HepG2 (cell line): Measurements from ENCODE around the gene RBM18. TPM values are rescaled to one million over a fixed set of nuclear protein-coding genes. Genes with fewer than 3 reads are reported as not detected.
A peak's percentile ranks its signal among the peaks of the same experiment; 100 is the strongest.

Experiments used
- ARID2 ChIP-seq: sonication (generic); formaldehyde crosslinking; IDR thresholded peaks from 2 replicates; pipeline ENCODE4 v1.8.1; 2022; ENCODE audit warnings: mild to moderate bottlenecking, missing genetic modification reagents, borderline replicate concordance
- ATF4 ChIP-seq, 2 experiments: fragments of 450-650 bp in 1 of 2; sonication (generic) in 1 of 2; formaldehyde crosslinking; IDR thresholded peaks; 2 replicates each; pipeline versions ENCODE4 v1.5.0 to v1.8.0; 2020 to 2022; ENCODE audit warnings: mild to moderate bottlenecking in 1 of 2, missing genetic modification reagents in 1 of 2
- CREB1 ChIP-seq, 2 experiments: fragments of 450-650 bp in 1 of 2; IDR thresholded peaks; 2 replicates each; pipeline ENCODE4 v1.6.1; 2016 to 2017; ENCODE audit warnings: control low read depth in 1 of 2, mild to moderate bottlenecking in 1 of 2, missing compliant biosample characterization in 1 of 2, missing genetic modification characterization in 1 of 2
- ERF ChIP-seq: IDR thresholded peaks from 2 replicates; pipeline ENCODE4 v1.6.1; 2018; ENCODE audit warnings: missing biosample characterization, missing genetic modification reagents
- HBP1 ChIP-seq: IDR thresholded peaks from 2 replicates; pipeline ENCODE4 v1.6.1; 2016; ENCODE audit warnings: low read depth, control low read depth
- HNF4A ChIP-seq: sonication (generic); formaldehyde crosslinking; IDR thresholded peaks from 2 replicates; pipeline ENCODE4 v1.4.0; 2020; ENCODE audit warnings: missing genetic modification reagents
- KAT2B ChIP-seq: fragments of 150-350 bp; IDR thresholded peaks from 2 replicates; pipeline ENCODE4 v1.6.1; 2014; ENCODE audit warnings: low read depth, low read length, borderline replicate concordance
- MED1 ChIP-seq: sonication (generic); formaldehyde crosslinking; IDR thresholded peaks from 2 replicates; pipeline ENCODE4 v1.4.0; 2020; ENCODE audit warnings: missing genetic modification reagents
- NAIF1 ChIP-seq: sonication (generic); formaldehyde crosslinking; IDR thresholded peaks from 2 replicates; pipeline ENCODE4 v1.5.0; 2020; ENCODE audit warnings: mild to moderate bottlenecking, missing genetic modification reagents, borderline replicate concordance
- NFKBIZ ChIP-seq: IDR thresholded peaks from 2 replicates; pipeline ENCODE4 v1.6.1; 2018; ENCODE audit warnings: missing genetic modification reagents, missing compliant biosample characterization
- PPARG ChIP-seq: conservative IDR thresholded peaks from 2 replicates; pipeline ENCODE4 v1.6.1; 2016; ENCODE audit warnings: missing biosample characterization, missing genetic modification reagents
- RARG ChIP-seq: sonication (generic); formaldehyde crosslinking; IDR thresholded peaks from 2 replicates; pipeline ENCODE4 v1.4.0; 2020; ENCODE audit warnings: low read depth, mild to moderate bottlenecking, missing genetic modification reagents
- REXO4 ChIP-seq: sonication (generic); formaldehyde crosslinking; IDR thresholded peaks from 2 replicates; pipeline ENCODE4 v1.8.0; 2022; ENCODE audit warnings: missing genetic modification reagents, mild to moderate bottlenecking, borderline replicate concordance
- SIX1 ChIP-seq: sonication (generic); formaldehyde crosslinking; IDR thresholded peaks from 2 replicates; pipeline ENCODE4 v1.4.0; 2020; ENCODE audit warnings: missing genetic modification reagents, borderline replicate concordance
- SMYD3 ChIP-seq: sonication (generic); formaldehyde crosslinking; IDR thresholded peaks from 2 replicates; pipeline ENCODE4 v1.8.1; 2023; ENCODE audit warnings: mild to moderate bottlenecking, missing genetic modification reagents
- SOX5 ChIP-seq: IDR thresholded peaks from 2 replicates; pipeline ENCODE4 v1.6.1; 2016; ENCODE audit warnings: borderline replicate concordance
- TAF1 ChIP-seq: sonication (generic); formaldehyde crosslinking; IDR thresholded peaks from 2 replicates; pipeline ENCODE4 v1.4.0; 2020; ENCODE audit warnings: missing genetic modification reagents
- TCF7 ChIP-seq: sonication (generic); IDR thresholded peaks from 2 replicates; pipeline ENCODE4 v1.6.1; 2016; ENCODE audit warnings: antibody characterized with exemption, low read depth
- TFDP2 ChIP-seq: sonication (generic); formaldehyde crosslinking; IDR thresholded peaks from 2 replicates; pipeline ENCODE4 v1.4.0; 2020; ENCODE audit warnings: missing genetic modification reagents
- TOE1 ChIP-seq: sonication (generic); formaldehyde crosslinking; IDR thresholded peaks from 2 replicates; pipeline ENCODE4 v1.4.0; 2020; ENCODE audit warnings: mild to moderate bottlenecking, missing genetic modification reagents
- U2AF2 ChIP-seq: fragments of 200-400 bp; formaldehyde crosslinking; IDR thresholded peaks from 2 replicates; pipeline ENCODE4 v1.6.1; 2017; ENCODE audit warnings: low read depth, mild to moderate bottlenecking, low read length
- ZMYM4 ChIP-seq: sonication (generic); formaldehyde crosslinking; IDR thresholded peaks from 2 replicates; pipeline ENCODE4 v1.8.1; 2023; ENCODE audit warnings: mild to moderate bottlenecking, missing genetic modification reagents
- ZNF205 ChIP-seq: IDR thresholded peaks from 2 replicates; pipeline ENCODE4 v1.6.1; 2018; ENCODE audit warnings: missing biosample characterization, missing genetic modification reagents
- ZNF549 ChIP-seq: sonication (generic); formaldehyde crosslinking; IDR thresholded peaks from 2 replicates; pipeline ENCODE4 v1.5.0; 2020; ENCODE audit warnings: missing genetic modification reagents
- ZNF557 ChIP-seq: sonication (generic); formaldehyde crosslinking; IDR thresholded peaks from 2 replicates; pipeline ENCODE4 v1.4.0; 2020; ENCODE audit warnings: missing genetic modification reagents
- ZNF605 ChIP-seq: sonication (generic); formaldehyde crosslinking; IDR thresholded peaks from 2 replicates; pipeline ENCODE4 v1.8.0; 2022; ENCODE audit warnings: mild to moderate bottlenecking, missing genetic modification reagents
- ZNF639 ChIP-seq: conservative IDR thresholded peaks from 2 replicates; pipeline ENCODE4 v1.6.1; 2018; ENCODE audit warnings: missing genetic modification reagents
- ZNF674 ChIP-seq: sonication (generic); formaldehyde crosslinking; IDR thresholded peaks from 2 replicates; pipeline ENCODE4 v1.5.0; 2020; ENCODE audit warnings: low read depth, mild to moderate bottlenecking, missing genetic modification reagents
- ZNF75D ChIP-seq: sonication (generic); formaldehyde crosslinking; IDR thresholded peaks from 2 replicates; pipeline ENCODE4 v1.8.1; 2023; ENCODE audit warnings: missing genetic modification reagents, mild to moderate bottlenecking, borderline replicate concordance
- ZNF879 ChIP-seq: sonication (generic); formaldehyde crosslinking; IDR thresholded peaks from 2 replicates; pipeline ENCODE4 v1.8.1; 2023; ENCODE audit warnings: missing genetic modification reagents
- polyA plus RNA-seq, 8 experiments: library from polyadenylated mRNA; depleted of rRNA in 3 of 8; stranded (reverse) in 7 of 8; unstranded in 1 of 8; fragments of >200 nt; fragmentation: Illumina TruSeq in 4 of 8; extraction: Trizol in 4 of 8; gene quantifications; 2 replicates each; pipeline versions ENCODE4 v1.2.1 to v1.2.3, GENCODE V29; 2011 to 2016; ENCODE audit warnings: low read depth in 4 of 8, missing spikeins in 1 of 8, mixed read lengths in 1 of 8; ENCODE audit not compliant: insufficient read depth in 1 of 8
- total RNA-seq, 5 experiments: library from RNA; depleted of rRNA; stranded (reverse); fragments of >200 nt; fragmentation: Illumina TruSeq; extraction: Trizol; gene quantifications; 2 replicates each; pipeline ENCODE4 v1.2.3, GENCODE V29; 2016; ENCODE audit warnings: low read depth in 1 of 5

RBM18 gene
- total and polyA plus RNA-seq, 2 of the 13 experiments (the other 11 are each of a cell fraction or from before 2014, with no cell fraction given), result 12.6 to 16.6 TPM

GRCh38 chr9:122261469-122261881 lies 3.2 kb downstream of the RBM18 start (continued):
- TF ChIP-seq ZNF674 (no peak), ZNF639 (CRISPR knock-in tag) (no peak), KAT2B (no peak), NAIF1 (CRISPR knock-in tag) (no peak), HBP1 (no peak), TCF7 (peak; percentile 60), TOE1 (CRISPR knock-in tag) (no peak), SIX1 (CRISPR knock-in tag) (no peak), CREB1 (IDR thresholded peaks at IDR 0.05) (no peak), CREB1 (CRISPR knock-in tag; IDR thresholded peaks at IDR 0.05) (0 out of 2 replicates have a peak, but pooled peaks have one; percentile 50), ZNF557 (CRISPR knock-in tag) (no peak), TAF1 (no peak), ARID2 (CRISPR knock-in tag) (no peak), TFDP2 (no peak), ZNF549 (CRISPR knock-in tag) (no peak), ZNF205 (no peak), ATF4 (CRISPR knock-in tag; IDR thresholded peaks at IDR 0.05) (no peak), ZNF605 (CRISPR knock-in tag) (no peak), U2AF2 (no peak), ZMYM4 (CRISPR knock-in tag) (peak; percentile 42; the same call in 1 of the 2 replicates), ERF (CRISPR knock-in tag) (0 out of 2 replicates have a peak, but pooled peaks have one; percentile 21), SOX5 (peak; percentile 60; the same call in 1 of the 2 replicates), MED1 (CRISPR knock-in tag) (no peak), ZNF75D (CRISPR knock-in tag) (no peak), ZNF879 (no peak), REXO4 (CRISPR knock-in tag) (no peak), RARG (CRISPR knock-in tag) (no peak), HNF4A (peak; percentile 57; the same call in 1 of the 2 replicates), SMYD3 (CRISPR knock-in tag) (no peak), PPARG (CRISPR knock-in tag) (0 out of 2 replicates have a peak, but pooled peaks have one; percentile 24), NFKBIZ (no peak)
